ENCODE results near the gene SH3RF1. TPM values are rescaled to one million over a fixed set of nuclear protein-coding genes. Genes with fewer than 3 reads are reported as not detected.

SH3RF1 gene
- total and polyA plus RNA-seq, 8 donors, result 4.0 to 30.6 (median 12.7) TPM

DNA sequence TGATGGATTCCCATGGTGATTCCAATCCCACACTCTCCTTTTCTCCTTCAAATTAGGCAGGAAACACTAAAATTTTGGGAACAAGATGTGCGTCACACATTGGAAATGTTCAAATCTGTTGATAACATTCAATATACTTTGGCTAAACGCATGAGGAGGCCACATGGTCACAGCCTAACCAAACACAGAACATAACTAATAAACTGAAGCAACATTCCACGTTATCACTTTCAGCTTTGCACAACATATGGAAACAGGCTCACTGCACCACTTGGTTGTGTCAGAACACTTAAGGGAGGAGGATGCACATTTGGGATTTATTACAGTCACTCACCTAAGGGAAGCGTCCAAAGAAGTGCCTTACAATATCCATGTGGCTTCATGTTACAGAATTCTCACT lies 4.7 kb downstream of the SH3RF1 start:
- Histone ChIP-seq H3K36me3 (no peaks in the 10 kb centered on the region), H3K9me3 (no peaks in the 10 kb centered on the region), H3K27ac (peak overlapping the region in 1 of 4 donors; percentile 10), H3K27me3 (no peaks in the 10 kb centered on the region), H3K4me3 (no peak overlapping the region), H3K4me1 (peaks cover 13 to 50% (median 41%) of the 10 kb centered on the region in 3 donors)
- FAIRE-seq (no peak), ATAC-seq (no peak), DNase-seq (no peak)
- 58 to 65% methylated on average over 4 of the region's 4 CpGs for WGBS, 2 donors
- TF ChIP-seq, protein P1, sequence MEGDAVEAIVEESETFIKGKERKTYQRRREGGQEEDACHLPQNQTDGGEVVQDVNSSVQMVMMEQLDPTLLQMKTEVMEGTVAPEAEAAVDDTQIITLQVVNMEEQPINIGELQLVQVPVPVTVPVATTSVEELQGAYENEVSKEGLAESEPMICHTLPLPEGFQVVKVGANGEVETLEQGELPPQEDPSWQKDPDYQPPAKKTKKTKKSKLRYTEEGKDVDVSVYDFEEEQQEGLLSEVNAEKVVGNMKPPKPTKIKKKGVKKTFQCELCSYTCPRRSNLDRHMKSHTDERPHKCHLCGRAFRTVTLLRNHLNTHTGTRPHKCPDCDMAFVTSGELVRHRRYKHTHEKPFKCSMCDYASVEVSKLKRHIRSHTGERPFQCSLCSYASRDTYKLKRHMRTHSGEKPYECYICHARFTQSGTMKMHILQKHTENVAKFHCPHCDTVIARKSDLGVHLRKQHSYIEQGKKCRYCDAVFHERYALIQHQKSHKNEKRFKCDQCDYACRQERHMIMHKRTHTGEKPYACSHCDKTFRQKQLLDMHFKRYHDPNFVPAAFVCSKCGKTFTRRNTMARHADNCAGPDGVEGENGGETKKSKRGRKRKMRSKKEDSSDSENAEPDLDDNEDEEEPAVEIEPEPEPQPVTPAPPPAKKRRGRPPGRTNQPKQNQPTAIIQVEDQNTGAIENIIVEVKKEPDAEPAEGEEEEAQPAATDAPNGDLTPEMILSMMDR (IDR thresholded peaks at IDR 0.05), result no peak
- intact Hi-C loops (cut with DNase I), result loop anchor here in 1 of 3 donors (10.0 kb wide), 1 partner anchor 251 kb away; the partner anchor contains the start of gene CBR4

DNA sequence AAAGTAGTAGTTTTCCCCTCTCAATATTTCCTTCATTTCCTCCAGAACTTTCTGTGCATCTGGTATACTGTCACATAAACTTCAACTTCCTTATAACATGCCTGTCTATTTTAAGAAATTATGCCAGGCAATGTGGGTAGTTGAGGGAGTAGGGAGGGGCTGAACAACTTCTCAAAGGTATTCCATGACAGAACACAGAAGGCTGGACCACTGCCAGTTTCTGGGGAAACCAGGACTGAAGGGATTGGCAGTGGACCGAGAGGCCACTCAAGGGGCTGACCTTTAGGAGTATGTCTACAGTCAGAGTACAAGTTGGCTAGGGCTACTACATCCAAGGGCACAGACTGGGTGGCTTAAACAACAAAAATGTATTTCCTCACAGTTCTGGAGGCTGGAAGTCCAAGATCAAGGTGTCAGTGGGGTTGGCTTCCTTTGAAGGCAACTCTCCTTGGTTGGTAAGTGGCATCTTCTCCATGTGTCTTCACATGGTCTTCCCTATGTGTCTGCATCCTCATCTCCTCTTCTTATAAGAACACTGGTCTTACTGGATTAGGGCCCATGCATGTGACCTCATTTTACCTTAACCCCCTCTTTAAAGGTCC lies 6.9 kb downstream of the SH3RF1 start:
- Histone ChIP-seq H3K4me1 (peaks cover 16 to 50% (median 38%) of the 10 kb centered on the region in 3 donors), H3K36me3 (no peaks in the 10 kb centered on the region), H3K4me3 (no peak overlapping the region), H3K9me3 (no peaks in the 10 kb centered on the region), H3K27me3 (no peaks in the 10 kb centered on the region), H3K27ac (no peak overlapping the region)
- peak in 2 of 6 donors; percentile 41 to 58 for DNase-seq
- peak in 3 of 4 donors; percentile 6 to 57 (median 31) for ATAC-seq
- intact Hi-C loops (cut with DNase I), result loop anchor here in 1 of 3 donors (10.0 kb wide), 1 partner anchor 249 kb away; the partner anchor contains the start of gene CBR4
- TF ChIP-seq, protein P1 (IDR thresholded peaks at IDR 0.05), result no peak
- 64 to 79% methylated on average over 1 of the region's 1 CpG for WGBS, 2 donors
- FAIRE-seq, result no peak

DNA sequence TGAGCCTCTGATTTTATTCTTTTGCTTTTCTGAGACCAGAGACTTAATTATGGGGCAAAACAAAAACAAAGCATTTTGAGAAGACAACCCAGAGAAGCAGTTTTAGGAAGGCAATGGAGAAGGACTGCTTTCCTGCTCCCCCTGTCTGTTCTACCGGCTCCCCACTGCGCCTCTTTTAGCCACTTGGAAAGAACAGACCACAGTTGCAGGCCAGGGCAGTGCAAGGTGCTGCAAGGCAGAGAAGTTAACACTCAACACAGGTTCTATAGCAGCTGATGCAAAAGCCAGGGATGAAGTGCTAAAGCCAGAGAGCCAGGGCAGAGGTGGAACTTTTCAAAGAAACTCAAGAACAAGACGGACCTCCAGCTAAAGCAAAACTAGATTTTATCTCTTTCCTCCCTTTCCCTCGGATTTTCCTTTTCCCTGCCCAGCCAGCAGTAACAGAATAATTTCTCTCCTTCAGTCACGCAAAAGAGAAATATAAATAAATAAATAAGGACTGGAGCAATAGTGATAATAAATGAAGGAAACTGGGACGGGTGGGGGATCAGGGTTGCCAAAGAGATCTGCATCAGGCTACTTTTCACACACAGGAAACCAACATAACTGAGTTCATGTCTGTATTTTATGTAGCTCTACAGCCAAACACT lies 10.4 kb downstream of the SH3RF1 start:
- H3K36me3 ChIP-seq, result no peaks in the 10 kb centered on the region
- H3K4me1 ChIP-seq, result peaks cover 4 to 43% (median 24%) of the 10 kb centered on the region in 3 donors
- FAIRE-seq (no peak), DNase-seq (no peak), ATAC-seq (no peak)
- intact Hi-C loops (cut with DNase I), result loop anchor here in 1 of 3 donors (10.0 kb wide), 1 partner anchor 246 kb away; the partner anchor contains the start of gene CBR4
- TF ChIP-seq, protein P1 (IDR thresholded peaks at IDR 0.05), result no peak
- H3K9me3 ChIP-seq, result no peaks in the 10 kb centered on the region
- no peaks in the 10 kb centered on the region for H3K27me3 ChIP-seq
- 61 to 66% methylated on average over 6 of the region's 6 CpGs for WGBS, 2 donors
- H3K27ac ChIP-seq, result no peak overlapping the region
- H3K4me3 ChIP-seq, result no peak overlapping the region

DNA sequence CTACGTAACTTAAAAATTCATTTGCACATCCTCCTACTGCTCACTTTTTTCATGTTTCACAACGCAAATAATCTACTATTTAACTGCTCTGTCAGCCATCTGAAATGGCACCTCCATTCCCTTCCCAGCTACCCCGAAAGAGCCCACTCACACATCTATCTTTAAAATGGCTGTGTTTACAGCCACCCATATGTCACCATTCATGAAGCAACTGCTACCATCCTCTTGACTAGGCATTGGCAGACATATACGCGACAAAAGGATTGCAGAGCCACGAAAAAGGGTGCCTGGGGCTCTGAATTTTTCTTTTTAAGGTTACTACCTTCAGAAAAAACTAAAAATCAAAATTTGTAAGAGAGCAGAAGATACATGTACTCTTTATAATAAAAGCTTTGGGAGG lies 11.5 kb downstream of the SH3RF1 start:
- intact Hi-C loops (cut with DNase I), result no loop called here
- Histone ChIP-seq H3K4me3 (no peak overlapping the region), H3K4me1 (peaks cover 10 to 46% (median 33%) of the 10 kb centered on the region in 3 donors), H3K36me3 (no peaks in the 10 kb centered on the region), H3K27ac (no peak overlapping the region), H3K9me3 (no peaks in the 10 kb centered on the region), H3K27me3 (no peaks in the 10 kb centered on the region)
- TF ChIP-seq, protein P1 (IDR thresholded peaks at IDR 0.05), result no peak
- FAIRE-seq (no peak), ATAC-seq (no peak), DNase-seq (no peak)
- WGBS, 2 donors, result 86 to 88% methylated on average over 6 of the region's 6 CpGs

DNA sequence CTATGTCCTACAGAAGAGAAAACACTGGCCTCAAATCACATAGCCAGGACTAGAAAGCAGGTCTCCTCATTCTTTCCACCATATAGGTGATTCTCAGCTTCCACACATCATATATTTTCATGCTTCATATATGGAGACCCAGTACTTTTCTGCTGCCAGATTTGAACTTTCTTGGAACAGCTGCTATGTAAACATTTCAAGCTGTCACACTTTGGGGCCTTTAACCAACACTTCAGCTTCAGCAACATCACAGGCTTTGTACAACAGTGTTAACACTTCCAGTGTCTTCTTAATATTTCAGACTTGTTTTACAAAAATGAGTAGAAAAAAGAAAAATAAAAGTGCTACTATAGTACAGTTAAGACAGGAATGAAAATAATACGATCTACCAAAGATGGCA lies 12.6 kb downstream of the SH3RF1 start:
- Histone ChIP-seq H3K27ac (no peak overlapping the region), H3K27me3 (no peaks in the 10 kb centered on the region), H3K4me3 (no peak overlapping the region), H3K9me3 (no peaks in the 10 kb centered on the region), H3K36me3 (no peaks in the 10 kb centered on the region), H3K4me1 (peaks cover 15 to 53% (median 36%) of the 10 kb centered on the region in 3 donors)
- no peak for DNase-seq
- WGBS, 2 donors, result 54 to 56% methylated on average over 1 of the region's 1 CpG
- no peak for FAIRE-seq
- TF ChIP-seq, protein P1 (IDR thresholded peaks at IDR 0.05), result no peak
- intact Hi-C loops (cut with DNase I), result no loop called here
- ATAC-seq, result peak; percentile 34 to 55 (median 37)

Data from pancreas (tissue), 10 donors.